SU-DHL-6 (cell line): ENCODE measurements around the gene SPIB.

Experiments used
- H2AFZ ChIP-seq: fragments of 200-600 bp; sonication (generic); 2 replicates; pipeline ENCODE4 v1.6.1; 2014; ENCODE audit warnings: low read depth, mild to moderate bottlenecking, moderate library complexity, mixed read lengths, antibody characterized with exemption, low read length; ENCODE audit not compliant: severe bottlenecking
- H3F3A ChIP-seq: fragments of 200-600 bp; shearing (Covaris generic); 2 replicates; pipeline ENCODE4 v1.6.0; 2016; ENCODE audit warnings: antibody characterized with exemption, mild to moderate bottlenecking; ENCODE audit not compliant: insufficient read depth
- H3K27ac ChIP-seq: fragments of 200-600 bp; sonication (generic); 2 replicates; pipeline ENCODE4 v1.5.1; 2016; ENCODE audit warnings: low read depth, mild to moderate bottlenecking, low read length, moderate library complexity, mixed read lengths
- H3K27me3 ChIP-seq: fragments of 200-600 bp; sonication (generic), shearing (Covaris generic); 2 replicates; pipeline ENCODE4 v1.6.0; 2014; ENCODE audit warnings: mild to moderate bottlenecking, low read length
- H3K36me3 ChIP-seq: fragments of 200-600 bp; sonication (generic); 2 replicates; pipeline ENCODE4 v1.6.1; 2014; ENCODE audit warnings: mild to moderate bottlenecking, low read length, mixed read lengths
- H3K4me2 ChIP-seq: fragments of 300-600, 200-600 bp; shearing (Covaris generic), sonication (generic); 2 replicates; pipeline ENCODE4 v1.6.0; 2014; ENCODE audit warnings: low read length, low read depth, mild to moderate bottlenecking; ENCODE audit not compliant: poor library complexity, severe bottlenecking
- H3K4me3 ChIP-seq: fragments of 200-600 bp; sonication (generic); 2 replicates; pipeline ENCODE4 v1.5.1; 2014; ENCODE audit warnings: antibody characterized with exemption, low read length, mild to moderate bottlenecking, mixed read lengths; ENCODE audit not compliant: insufficient read depth, poor library complexity, severe bottlenecking
- H3K79me2 ChIP-seq: fragments of 200-600 bp; sonication (generic); 2 replicates; pipeline ENCODE4 v1.6.1; 2014; ENCODE audit warnings: mild to moderate bottlenecking, low read length, moderate library complexity; ENCODE audit not compliant: insufficient read depth
- H3K9ac ChIP-seq: fragments of 200-600 bp; sonication (generic); 2 replicates; pipeline ENCODE4 v1.7.0; 2014; ENCODE audit warnings: mild to moderate bottlenecking, low read length
- H3K9me2 ChIP-seq: fragments of 200-600 bp; sonication (generic); replicated peaks from 2 replicates; pipeline ENCODE4 v1.6.1; 2014; ENCODE audit warnings: low read length; ENCODE audit not compliant: insufficient read depth
- H3K9me3 ChIP-seq: fragments of 200-600 bp; sonication (generic); 2 replicates; pipeline ENCODE4 v1.6.1; 2014; ENCODE audit warnings: low read length, mixed read lengths; ENCODE audit not compliant: insufficient read depth
- H4K20me1 ChIP-seq: fragments of 200-600 bp; sonication (generic); 2 replicates; pipeline ENCODE4 v1.6.1; 2014; ENCODE audit warnings: low read depth, mild to moderate bottlenecking, antibody characterized with exemption, low read length, moderate library complexity, mixed read lengths
- EZH2phosphoT487 ChIP-seq: fragments of 200-600 bp; sonication (generic), shearing (Covaris generic); conservative IDR thresholded peaks from 2 replicates; pipeline ENCODE4 v1.6.1; 2018; ENCODE audit warnings: mild to moderate bottlenecking, antibody characterized with exemption, low read length, moderate library complexity, mixed read lengths
- TF ChIP-seq, protein P1 (sequence below): fragments of 200-600 bp; sonication (generic); IDR thresholded peaks from one replicate; pipeline ENCODE4 v1.5.1; 2017; ENCODE audit warnings: antibody characterized with exemption, mild to moderate bottlenecking, low read length, moderate library complexity; ENCODE audit not compliant: insufficient read depth, poor library complexity, severe bottlenecking

The SPIB gene

DNA sequence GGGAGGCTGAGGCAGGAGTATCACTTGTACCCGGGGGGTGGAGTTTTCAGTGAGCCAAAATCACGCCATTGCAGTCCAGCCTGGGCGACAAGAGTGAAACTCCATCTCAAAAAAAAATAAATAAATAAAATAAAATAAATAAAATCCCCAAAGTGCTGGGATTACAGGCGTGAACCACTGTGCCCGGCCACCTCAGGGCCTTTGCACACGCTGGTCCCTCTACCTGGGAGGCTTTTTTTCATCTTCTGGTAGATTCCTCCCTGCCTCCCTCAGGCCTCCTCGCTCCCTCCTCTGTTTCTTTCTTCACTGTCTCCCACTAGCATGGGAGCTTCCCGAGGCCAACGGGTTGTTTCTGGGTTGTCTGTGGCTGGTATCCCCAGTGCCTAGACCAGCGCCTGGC is 29.0 kb downstream of the SPIB start:
- no peak for TF ChIP-seq EZH2phosphoT487
- TF ChIP-seq, protein P1, sequence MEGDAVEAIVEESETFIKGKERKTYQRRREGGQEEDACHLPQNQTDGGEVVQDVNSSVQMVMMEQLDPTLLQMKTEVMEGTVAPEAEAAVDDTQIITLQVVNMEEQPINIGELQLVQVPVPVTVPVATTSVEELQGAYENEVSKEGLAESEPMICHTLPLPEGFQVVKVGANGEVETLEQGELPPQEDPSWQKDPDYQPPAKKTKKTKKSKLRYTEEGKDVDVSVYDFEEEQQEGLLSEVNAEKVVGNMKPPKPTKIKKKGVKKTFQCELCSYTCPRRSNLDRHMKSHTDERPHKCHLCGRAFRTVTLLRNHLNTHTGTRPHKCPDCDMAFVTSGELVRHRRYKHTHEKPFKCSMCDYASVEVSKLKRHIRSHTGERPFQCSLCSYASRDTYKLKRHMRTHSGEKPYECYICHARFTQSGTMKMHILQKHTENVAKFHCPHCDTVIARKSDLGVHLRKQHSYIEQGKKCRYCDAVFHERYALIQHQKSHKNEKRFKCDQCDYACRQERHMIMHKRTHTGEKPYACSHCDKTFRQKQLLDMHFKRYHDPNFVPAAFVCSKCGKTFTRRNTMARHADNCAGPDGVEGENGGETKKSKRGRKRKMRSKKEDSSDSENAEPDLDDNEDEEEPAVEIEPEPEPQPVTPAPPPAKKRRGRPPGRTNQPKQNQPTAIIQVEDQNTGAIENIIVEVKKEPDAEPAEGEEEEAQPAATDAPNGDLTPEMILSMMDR: no peak
- H3F3A ChIP-seq: no peaks in the 10 kb centered on the region
- no peak overlapping the region for H3K9ac ChIP-seq
- H3K79me2 ChIP-seq: no peaks in the 10 kb centered on the region
- no peaks in the 10 kb centered on the region for H3K36me3 ChIP-seq
- H3K4me2 ChIP-seq: no peak overlapping the region
- H3K9me3 ChIP-seq: no peaks in the 10 kb centered on the region
- H3K4me3 ChIP-seq: no peak overlapping the region
- no peaks in the 10 kb centered on the region for H3K27me3 ChIP-seq
- H3K9me2 ChIP-seq: no peaks in the 10 kb centered on the region
- no peaks in the 10 kb centered on the region for H4K20me1 ChIP-seq
- H3K27ac ChIP-seq: no peak overlapping the region
- no peak overlapping the region for H2AFZ ChIP-seq

DNA sequence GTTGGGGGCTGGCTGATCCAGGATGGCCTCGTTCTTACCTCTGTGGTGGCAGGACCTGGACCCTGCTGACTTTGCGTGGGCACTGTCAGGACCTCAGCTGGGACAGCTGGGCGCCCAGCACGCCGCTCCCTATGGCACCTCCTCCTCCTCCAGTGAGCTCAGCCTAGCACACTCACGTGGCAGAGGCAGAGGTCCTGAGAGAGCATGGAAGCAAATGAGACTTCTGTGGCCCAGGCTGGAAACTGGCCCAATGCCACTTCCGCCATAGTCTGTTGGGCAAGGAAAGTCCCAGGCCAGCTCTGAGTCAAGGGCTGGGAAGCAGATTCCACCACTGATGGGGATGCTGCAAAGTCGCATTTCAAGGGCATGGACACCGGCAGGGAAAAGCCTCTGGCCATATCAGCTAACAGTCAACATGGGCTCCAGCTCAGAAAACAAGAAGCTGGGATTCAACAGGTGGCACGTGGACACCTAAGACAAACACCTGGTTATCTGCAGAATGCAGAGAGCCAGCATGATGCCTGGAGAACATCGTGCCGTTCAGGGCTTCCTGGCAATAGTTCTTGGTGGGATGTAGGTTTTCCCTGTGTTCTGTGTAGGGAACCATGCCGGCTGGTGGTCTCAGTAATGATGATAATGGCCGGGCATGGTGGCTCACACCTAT is 30.6 kb downstream of the SPIB start:
- no peak overlapping the region for H3K4me2 ChIP-seq
- no peak overlapping the region for H2AFZ ChIP-seq
- no peak overlapping the region for H3K9ac ChIP-seq
- no peaks in the 10 kb centered on the region for H3F3A ChIP-seq
- H3K36me3 ChIP-seq: no peaks in the 10 kb centered on the region
- H3K79me2 ChIP-seq: no peaks in the 10 kb centered on the region
- H3K9me3 ChIP-seq: no peaks in the 10 kb centered on the region
- H4K20me1 ChIP-seq: no peaks in the 10 kb centered on the region
- TF ChIP-seq EZH2phosphoT487: no peak
- TF ChIP-seq, protein P1: no peak
- no peak overlapping the region for H3K4me3 ChIP-seq
- H3K27me3 ChIP-seq: no peaks in the 10 kb centered on the region
- H3K9me2 ChIP-seq: no peaks in the 10 kb centered on the region
- H3K27ac ChIP-seq: no peak overlapping the region

GRCh38 chr19:50450369-50451222 is 31.9 kb downstream of the SPIB start:
- Histone ChIP-seq H3K9me2 (no peaks in the 10 kb centered on the region), H3K4me3 (no peak overlapping the region), H3K27me3 (no peaks in the 10 kb centered on the region), H3F3A (no peaks in the 10 kb centered on the region), H3K9me3 (no peaks in the 10 kb centered on the region), H4K20me1 (no peaks in the 10 kb centered on the region), H2AFZ (no peak overlapping the region), H3K36me3 (no peaks in the 10 kb centered on the region), H3K4me2 (no peak overlapping the region), H3K79me2 (no peaks in the 10 kb centered on the region), H3K9ac (no peak overlapping the region), H3K27ac (no peak overlapping the region)
- no peak for TF ChIP-seq EZH2phosphoT487
- TF ChIP-seq, protein P1: no peak
